ENCODE data around the gene VPS37D. TPM values are rescaled to one million over a fixed set of nuclear protein-coding genes. Genes with fewer than 3 reads are reported as not detected.
A peak's percentile ranks its signal among the peaks of the same experiment; 100 is the strongest.

Gene VPS37D
- total and polyA plus RNA-seq, 3 donors from 2014 or later, result 10.3 to 24.8 (median 15.0) TPM

DNA sequence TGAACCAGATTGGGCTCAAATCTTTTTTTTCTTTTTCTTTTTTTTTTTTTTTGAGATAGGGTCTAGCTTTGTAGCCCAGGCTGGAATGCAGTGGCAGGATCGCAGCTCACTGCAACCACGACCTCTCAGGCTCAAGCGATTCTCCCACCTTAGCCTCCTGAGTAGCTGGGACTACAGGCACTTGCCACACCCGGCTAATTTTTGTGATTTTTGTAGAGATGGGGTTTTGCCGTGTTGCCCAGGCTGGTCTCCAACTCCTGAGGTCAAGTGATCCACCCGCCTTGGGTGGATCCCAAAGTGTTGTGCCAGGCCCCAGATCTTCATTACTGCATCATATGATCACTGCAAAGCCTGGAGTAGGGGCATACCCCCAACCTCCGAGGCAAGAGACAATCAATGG lies 12.9 kb downstream of the VPS37D start:
- Histone ChIP-seq H3K27me3 (no peaks in the 10 kb centered on the region), H3K36me3 (ENCODE audit: low read depth, missing control alignments) (no peaks in the 10 kb centered on the region), H3K4me3 (no peak overlapping the region), H3K27ac (peak overlapping the region; percentile 46 to 70), H3K9me3 (no peaks in the 10 kb centered on the region), H3K4me1 (peaks cover 49% of the 10 kb centered on the region)
- intact Hi-C loops (cut with DNase I; ENCODE audit: low total_unique reads), result no loop called here
- DNase-seq, result no peak
- no peak for TF ChIP-seq POLR2A (IDR thresholded peaks at IDR 0.05)
- TF ChIP-seq, protein P1, sequence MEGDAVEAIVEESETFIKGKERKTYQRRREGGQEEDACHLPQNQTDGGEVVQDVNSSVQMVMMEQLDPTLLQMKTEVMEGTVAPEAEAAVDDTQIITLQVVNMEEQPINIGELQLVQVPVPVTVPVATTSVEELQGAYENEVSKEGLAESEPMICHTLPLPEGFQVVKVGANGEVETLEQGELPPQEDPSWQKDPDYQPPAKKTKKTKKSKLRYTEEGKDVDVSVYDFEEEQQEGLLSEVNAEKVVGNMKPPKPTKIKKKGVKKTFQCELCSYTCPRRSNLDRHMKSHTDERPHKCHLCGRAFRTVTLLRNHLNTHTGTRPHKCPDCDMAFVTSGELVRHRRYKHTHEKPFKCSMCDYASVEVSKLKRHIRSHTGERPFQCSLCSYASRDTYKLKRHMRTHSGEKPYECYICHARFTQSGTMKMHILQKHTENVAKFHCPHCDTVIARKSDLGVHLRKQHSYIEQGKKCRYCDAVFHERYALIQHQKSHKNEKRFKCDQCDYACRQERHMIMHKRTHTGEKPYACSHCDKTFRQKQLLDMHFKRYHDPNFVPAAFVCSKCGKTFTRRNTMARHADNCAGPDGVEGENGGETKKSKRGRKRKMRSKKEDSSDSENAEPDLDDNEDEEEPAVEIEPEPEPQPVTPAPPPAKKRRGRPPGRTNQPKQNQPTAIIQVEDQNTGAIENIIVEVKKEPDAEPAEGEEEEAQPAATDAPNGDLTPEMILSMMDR (IDR thresholded peaks at IDR 0.05), result no peak
- WGBS, 2 donors, result 66 to 71% methylated on average over 7 of the region's 7 CpGs

DNA sequence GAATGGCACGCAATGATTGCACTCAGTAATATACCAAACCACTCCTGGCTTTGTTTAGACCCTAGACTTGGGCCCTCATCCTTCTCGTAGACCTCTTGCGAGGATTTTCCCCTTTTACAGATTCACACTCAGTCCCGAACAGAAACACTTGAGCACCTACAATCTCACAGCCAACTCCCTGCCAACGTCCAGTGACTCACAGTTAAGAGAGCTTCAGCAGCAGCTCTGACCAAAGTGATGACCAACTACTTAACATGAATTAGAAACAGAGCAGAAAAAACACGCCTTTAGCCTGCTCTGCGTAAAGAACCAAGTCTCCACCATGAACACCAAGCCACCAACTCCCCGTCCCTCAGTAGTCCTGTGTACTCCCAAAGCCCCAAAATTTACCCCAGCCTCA lies 13.4 kb downstream of the VPS37D start:
- TF ChIP-seq, protein P1 (IDR thresholded peaks at IDR 0.05), result no peak
- no peak for TF ChIP-seq POLR2A (IDR thresholded peaks at IDR 0.05)
- Histone ChIP-seq H3K27me3 (no peaks in the 10 kb centered on the region), H3K9me3 (no peaks in the 10 kb centered on the region), H3K27ac (peak overlapping the region; percentile 70 to 83), H3K4me1 (peaks cover 44% of the 10 kb centered on the region), H3K4me3 (no peak overlapping the region), H3K36me3 (ENCODE audit: low read depth, missing control alignments) (no peaks in the 10 kb centered on the region)
- 65 to 73% methylated on average over 8 of the region's 8 CpGs for WGBS, 2 donors
- intact Hi-C loops (cut with DNase I; ENCODE audit: low total_unique reads), result no loop called here
- DNase-seq, result no peak

DNA sequence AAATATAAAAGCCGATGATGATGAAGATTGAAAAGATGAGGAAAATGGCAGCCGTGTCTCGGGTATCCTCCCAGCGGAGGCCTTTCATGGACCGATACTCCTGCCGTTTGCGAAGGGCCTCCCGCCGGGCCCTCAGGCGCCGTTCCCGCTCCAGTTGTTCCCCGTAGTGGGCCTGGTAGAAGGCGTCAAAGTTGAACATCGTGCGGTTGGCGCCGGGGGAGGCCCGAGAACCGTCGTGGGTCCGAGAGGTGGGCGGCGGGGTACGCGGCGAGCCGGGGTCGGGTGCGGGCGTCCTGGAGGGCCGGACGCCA lies 15.1 kb downstream of the VPS37D start:
- WGBS, 2 donors, result 0 to 2% methylated on average over 13 to 30 of the region's 33 CpGs
- no peak for DNase-seq
- Histone ChIP-seq H3K9me3 (no peaks in the 10 kb centered on the region), H3K27me3 (no peaks in the 10 kb centered on the region), H3K27ac (peak overlapping the region; percentile 70 to 83), H3K36me3 (ENCODE audit: low read depth, missing control alignments) (no peaks in the 10 kb centered on the region), H3K4me1 (peaks cover 44% of the 10 kb centered on the region), H3K4me3 (peak overlapping the region; percentile 89 to 91)
- intact Hi-C loops (cut with DNase I; ENCODE audit: low total_unique reads), result no loop called here
- TF ChIP-seq, protein P1 (IDR thresholded peaks at IDR 0.05), result no peak
- no peak for TF ChIP-seq POLR2A (IDR thresholded peaks at IDR 0.05)

DNA sequence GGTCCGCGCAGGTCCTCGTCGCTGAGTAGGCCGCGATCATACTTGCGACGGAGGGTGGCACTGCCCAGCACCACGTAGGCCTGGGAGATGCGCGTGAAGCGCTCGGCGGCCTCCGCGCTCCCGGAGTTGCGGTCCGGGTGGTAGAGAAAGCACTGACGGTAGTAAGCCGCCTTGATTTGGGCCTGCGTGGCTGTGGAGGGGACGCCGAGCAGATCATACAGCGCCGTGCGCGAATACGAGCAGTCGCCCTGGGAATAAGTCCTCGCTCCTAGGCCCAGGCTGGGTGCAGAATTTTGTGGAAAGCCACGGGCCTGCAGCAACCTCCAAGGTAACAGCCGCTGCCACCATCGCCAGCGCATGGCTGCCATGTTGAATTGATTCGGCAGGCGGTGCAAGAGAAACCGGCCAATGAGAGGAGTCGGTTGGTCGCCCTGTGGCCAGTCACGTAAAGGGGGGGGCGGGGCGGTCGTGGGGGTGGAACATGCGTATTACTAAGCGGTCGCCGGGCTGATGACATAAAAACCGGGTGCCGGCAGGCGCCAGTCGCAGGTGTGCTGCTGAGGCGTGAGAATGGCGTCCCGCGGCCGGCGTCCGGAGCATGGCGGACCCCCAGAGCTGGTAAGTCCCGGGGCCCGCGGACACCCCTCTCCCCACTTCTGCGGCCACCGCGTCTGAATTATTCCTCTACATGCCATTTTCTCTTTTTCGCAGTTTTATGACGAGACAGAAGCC lies 15.6 kb downstream of the VPS37D start, which contains the start of the genes BUD23 and DNAJC30:
TSS of gene BUD23 (plus strand) at position 542 of the 732 bp plus-strand sequence. CDS start at position 571, 29 bp downstream.
TSS of gene DNAJC30 (minus strand) at position 398 of the 732 bp plus-strand sequence. CDS start at position 368, 30 bp downstream.
- peaks cover 44% of the 10 kb centered on the region for H3K4me1 ChIP-seq
- H3K27me3 ChIP-seq, result no peaks in the 10 kb centered on the region
- intact Hi-C loops (cut with DNase I; ENCODE audit: low total_unique reads), result no loop called here
- TF ChIP-seq POLR2A (IDR thresholded peaks at IDR 0.05), result no peak
- TF ChIP-seq, protein P1 (IDR thresholded peaks at IDR 0.05), result no peak
- H3K9me3 ChIP-seq, result no peaks in the 10 kb centered on the region
- peak within 1 kb of the TSS; percentile 77 to 83 for H3K27ac ChIP-seq
- no peaks in the 10 kb centered on the region for H3K36me3 ChIP-seq (ENCODE audit: low read depth, missing control alignments)
- H3K4me3 ChIP-seq, result peak within 1 kb of the TSS; percentile 89 to 91
- DNase-seq, result peak; percentile 98
- 0% methylated on average over 35 to 68 of the region's 68 CpGs for WGBS, 2 donors
